ENCODE results near the gene RSAD2. TPM values are rescaled to one million over a fixed set of nuclear protein-coding genes. Genes with fewer than 3 reads are reported as not detected.

The RSAD2 gene
- total RNA-seq, 1 experiment from 2014 or later: 6.9 TPM

GRCh38 chr2:6914828-6915227 lies 37.3 kb downstream of the RSAD2 start:
- Histone ChIP-seq H3K9me3 (no peaks in the 10 kb centered on the region), H3K4me3 (no peak overlapping the region), H3K36me3 (no peaks in the 10 kb centered on the region), H3K27me3 (no peaks in the 10 kb centered on the region)
- peak; percentile 62 for DNase-seq

GRCh38 chr2:6915399-6915798 lies 37.8 kb downstream of the RSAD2 start:
- Histone ChIP-seq H3K36me3 (no peaks in the 10 kb centered on the region), H3K27me3 (no peaks in the 10 kb centered on the region), H3K4me3 (no peak overlapping the region), H3K9me3 (no peaks in the 10 kb centered on the region)
- no peak for DNase-seq

- no peaks in the 10 kb centered on the region for H3K27me3 ChIP-seq
These were observed 38.6 kb downstream of the RSAD2 start for GRCh38 chr2:6916224-6916623.

GRCh38 chr2:6916736-6917070 lies 39.1 kb downstream of the RSAD2 start:
- Histone ChIP-seq H3K36me3 (no peaks in the 10 kb centered on the region), H3K27me3 (no peaks in the 10 kb centered on the region), H3K4me3 (peak overlapping the region; percentile 29), H3K9me3 (no peaks in the 10 kb centered on the region)
- no peak for DNase-seq

More at GRCh38 chr2:6916224-6916623, 38.6 kb downstream of the RSAD2 start:
- Histone ChIP-seq H3K9me3 (no peaks in the 10 kb centered on the region), H3K36me3 (no peaks in the 10 kb centered on the region), H3K4me3 (no peak overlapping the region)
- no peak for DNase-seq

- no peaks in the 10 kb centered on the region for H3K9me3 ChIP-seq
- H3K4me3 ChIP-seq: peak within 1 kb of the TSS; percentile 38
- no peaks in the 10 kb centered on the region for H3K27me3 ChIP-seq
- peak; percentile 64 for DNase-seq
- H3K36me3 ChIP-seq: no peaks in the 10 kb centered on the region
These were observed 39.6 kb downstream of the RSAD2 start, which contains the start of gene RNF144A for GRCh38 chr2:6917071-6917760. Gene RNF144A (plus strand): TSS chr2:6917412. CDS start chr2:6996927, 79,515 bp downstream.

- no peak for DNase-seq
- H3K4me3 ChIP-seq: peak overlapping the region; percentile 38
- no peaks in the 10 kb centered on the region for H3K27me3 ChIP-seq
- no peaks in the 10 kb centered on the region for H3K36me3 ChIP-seq
- no peaks in the 10 kb centered on the region for H3K9me3 ChIP-seq
These were observed 40.3 kb downstream of the RSAD2 start for GRCh38 chr2:6917761-6918421.

GRCh38 chr2:6919901-6920742 lies 42.5 kb downstream of the RSAD2 start:
- no peaks in the 10 kb centered on the region for H3K9me3 ChIP-seq
- no peaks in the 10 kb centered on the region for H3K27me3 ChIP-seq
- H3K4me3 ChIP-seq: no peak overlapping the region
- H3K36me3 ChIP-seq: no peaks in the 10 kb centered on the region
- DNase-seq: no peak

GRCh38 chr2:6920743-6921064 lies 43.1 kb downstream of the RSAD2 start:
- no peaks in the 10 kb centered on the region for H3K36me3 ChIP-seq
- no peaks in the 10 kb centered on the region for H3K9me3 ChIP-seq
- no peaks in the 10 kb centered on the region for H3K27me3 ChIP-seq
- DNase-seq: no peak
- no peak overlapping the region for H3K4me3 ChIP-seq

- Histone ChIP-seq H3K9me3 (no peaks in the 10 kb centered on the region), H3K27me3 (no peaks in the 10 kb centered on the region), H3K4me3 (no peak overlapping the region), H3K36me3 (no peaks in the 10 kb centered on the region)
- no peak for DNase-seq
These were observed 43.8 kb downstream of the RSAD2 start for GRCh38 chr2:6921321-6921922.

GRCh38 chr2:6922201-6922656 lies 44.7 kb downstream of the RSAD2 start:
- Histone ChIP-seq H3K36me3 (no peaks in the 10 kb centered on the region), H3K27me3 (no peaks in the 10 kb centered on the region), H3K9me3 (no peaks in the 10 kb centered on the region), H3K4me3 (no peak overlapping the region)
- no peak for DNase-seq

GRCh38 chr2:6923319-6923718 lies 45.7 kb downstream of the RSAD2 start:
- H3K27me3 ChIP-seq: no peaks in the 10 kb centered on the region
- H3K9me3 ChIP-seq: no peaks in the 10 kb centered on the region
- DNase-seq: no peak

GRCh38 chr2:6924101-6924923 lies 46.7 kb downstream of the RSAD2 start:
- Histone ChIP-seq H3K27me3 (no peaks in the 10 kb centered on the region), H3K9me3 (no peaks in the 10 kb centered on the region), H3K4me3 (no peak overlapping the region), H3K36me3 (no peaks in the 10 kb centered on the region)
- no peak for DNase-seq

More at GRCh38 chr2:6923319-6923718, 45.7 kb downstream of the RSAD2 start:
- H3K36me3 ChIP-seq: no peaks in the 10 kb centered on the region
- H3K4me3 ChIP-seq: no peak overlapping the region

- Histone ChIP-seq H3K9me3 (no peaks in the 10 kb centered on the region), H3K36me3 (no peaks in the 10 kb centered on the region), H3K4me3 (no peak overlapping the region), H3K27me3 (no peaks in the 10 kb centered on the region)
- no peak for DNase-seq
These were observed 47.4 kb downstream of the RSAD2 start for GRCh38 chr2:6924924-6925409.

- no peaks in the 10 kb centered on the region for H3K27me3 ChIP-seq
- no peak overlapping the region for H3K4me3 ChIP-seq
- no peaks in the 10 kb centered on the region for H3K36me3 ChIP-seq
- no peaks in the 10 kb centered on the region for H3K9me3 ChIP-seq
- no peak for DNase-seq
These were observed 48.6 kb downstream of the RSAD2 start for GRCh38 chr2:6926071-6926732.

GRCh38 chr2:6927186-6927585 lies 49.6 kb downstream of the RSAD2 start:
- Histone ChIP-seq H3K4me3 (no peak overlapping the region), H3K36me3 (no peaks in the 10 kb centered on the region), H3K9me3 (no peaks in the 10 kb centered on the region), H3K27me3 (no peaks in the 10 kb centered on the region)
- DNase-seq: no peak

GRCh38 chr2:6927753-6928152 lies 50.2 kb downstream of the RSAD2 start:
- no peaks in the 10 kb centered on the region for H3K9me3 ChIP-seq
- DNase-seq: no peak
- no peaks in the 10 kb centered on the region for H3K36me3 ChIP-seq
- H3K27me3 ChIP-seq: no peaks in the 10 kb centered on the region
- H3K4me3 ChIP-seq: no peak overlapping the region
